ENCODE data around the gene ECE2. TPM values are rescaled to one million over a fixed set of nuclear protein-coding genes. Genes with fewer than 3 reads are reported as not detected.

The ECE2 gene
- total RNA-seq, 2 experiments from 2014 or later, result not detected

GRCh38 chr3:184289426-184289938, 13.7 kb downstream of the ECE2 start:
- H3K4me3 ChIP-seq (ENCODE audit: low read length), result no peak overlapping the region
- peaks cover 28% of the 10 kb centered on the region for H3K27me3 Mint-ChIP-seq
- peaks cover 3% of the 10 kb centered on the region in 2 experiments for H3K27me3 ChIP-seq (ENCODE audit: control insufficient read depth in 1 of 2, insufficient read depth in 2 of 2, low read length in 2 of 2)
- peak in 13 of 14 experiments; percentile 42 to 71 (median 50) for DNase-seq
- no peak overlapping the region for H3K27ac Mint-ChIP-seq
- no peaks in the 10 kb centered on the region for H3K9me3 ChIP-seq (ENCODE audit: control insufficient read depth in 1 of 2, insufficient read depth in 1 of 2, low read length in 2 of 2)
- intact Hi-C loops (cut with DNase I, micrococcal nuclease), result loop anchor here (1.0 to 5.0 kb wide), 3 partner anchors 62 to 393 kb away; partner anchors contain the start of gene VWA5B2 (in 1 of the 2)
- ATAC-seq (ENCODE audit: poor library complexity), result peak; percentile 77
- H3K27ac ChIP-seq (ENCODE audit: low read depth in 1 of 2, low read length in 2 of 2), result no peak overlapping the region
- no peaks in the 10 kb centered on the region for H3K36me3 ChIP-seq (ENCODE audit: insufficient read depth, low read length)
- no peaks in the 10 kb centered on the region for H3K9me3 Mint-ChIP-seq
- peaks cover 5% of the 10 kb centered on the region for H3K4me1 ChIP-seq (ENCODE audit: insufficient read depth, low read length)
- H3K4me1 Mint-ChIP-seq (ENCODE audit: low read depth), result no peaks in the 10 kb centered on the region
- TF ChIP-seq, protein P1, sequence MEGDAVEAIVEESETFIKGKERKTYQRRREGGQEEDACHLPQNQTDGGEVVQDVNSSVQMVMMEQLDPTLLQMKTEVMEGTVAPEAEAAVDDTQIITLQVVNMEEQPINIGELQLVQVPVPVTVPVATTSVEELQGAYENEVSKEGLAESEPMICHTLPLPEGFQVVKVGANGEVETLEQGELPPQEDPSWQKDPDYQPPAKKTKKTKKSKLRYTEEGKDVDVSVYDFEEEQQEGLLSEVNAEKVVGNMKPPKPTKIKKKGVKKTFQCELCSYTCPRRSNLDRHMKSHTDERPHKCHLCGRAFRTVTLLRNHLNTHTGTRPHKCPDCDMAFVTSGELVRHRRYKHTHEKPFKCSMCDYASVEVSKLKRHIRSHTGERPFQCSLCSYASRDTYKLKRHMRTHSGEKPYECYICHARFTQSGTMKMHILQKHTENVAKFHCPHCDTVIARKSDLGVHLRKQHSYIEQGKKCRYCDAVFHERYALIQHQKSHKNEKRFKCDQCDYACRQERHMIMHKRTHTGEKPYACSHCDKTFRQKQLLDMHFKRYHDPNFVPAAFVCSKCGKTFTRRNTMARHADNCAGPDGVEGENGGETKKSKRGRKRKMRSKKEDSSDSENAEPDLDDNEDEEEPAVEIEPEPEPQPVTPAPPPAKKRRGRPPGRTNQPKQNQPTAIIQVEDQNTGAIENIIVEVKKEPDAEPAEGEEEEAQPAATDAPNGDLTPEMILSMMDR (IDR thresholded peaks at IDR 0.05), result peak; percentile 68
- ChIA-PET CTCF (interaction anchor here (1.0 to 2.3 kb wide), 3 partner anchors 62 to 394 kb away, joined by 3 to 16 read pairs (median 6); no protein-coding TSS in a partner anchor), POLR2A (no interaction called here)
- no peak overlapping the region for H3K4me3 Mint-ChIP-seq
- no peaks in the 10 kb centered on the region for H3K36me3 Mint-ChIP-seq (ENCODE audit: low read depth)

- Histone ChIP-seq H3K36me3 (ENCODE audit: insufficient read depth, low read length) (no peaks in the 10 kb centered on the region), H3K9me3 (ENCODE audit: control insufficient read depth in 1 of 2, insufficient read depth in 1 of 2, low read length in 2 of 2) (no peaks in the 10 kb centered on the region), H3K27ac (ENCODE audit: low read depth in 1 of 2, low read length in 2 of 2) (no peak overlapping the region), H3K4me3 (ENCODE audit: low read length) (no peak overlapping the region), H3K27me3 (ENCODE audit: control insufficient read depth in 1 of 2, insufficient read depth in 2 of 2, low read length in 2 of 2) (peaks cover 3% of the 10 kb centered on the region in 2 experiments), H3K4me1 (ENCODE audit: insufficient read depth, low read length) (peaks cover 5% of the 10 kb centered on the region)
- no peaks in the 10 kb centered on the region for H3K36me3 Mint-ChIP-seq (ENCODE audit: low read depth)
- POLR2A ChIA-PET, result no interaction called here
- H3K27ac Mint-ChIP-seq, result no peak overlapping the region
- CTCF ChIA-PET, result interaction anchor here (1.8 to 2.3 kb wide), 2 partner anchors 63 to 395 kb away, joined by 6 to 16 read pairs; no protein-coding TSS in a partner anchor
- H3K4me3 Mint-ChIP-seq, result no peak overlapping the region
- H3K27me3 Mint-ChIP-seq, result peaks cover 28% of the 10 kb centered on the region
- H3K4me1 Mint-ChIP-seq (ENCODE audit: low read depth), result no peaks in the 10 kb centered on the region
- intact Hi-C loops (cut with DNase I, micrococcal nuclease), result no loop called here
- TF ChIP-seq, protein P1 (IDR thresholded peaks at IDR 0.05), result no peak
- ATAC-seq (ENCODE audit: poor library complexity) (no peak), DNase-seq (no peak)
- H3K9me3 Mint-ChIP-seq, result no peaks in the 10 kb centered on the region
Measured at GRCh38 chr3:184290331-184290730, 14.5 kb downstream of the ECE2 start.

DNA sequence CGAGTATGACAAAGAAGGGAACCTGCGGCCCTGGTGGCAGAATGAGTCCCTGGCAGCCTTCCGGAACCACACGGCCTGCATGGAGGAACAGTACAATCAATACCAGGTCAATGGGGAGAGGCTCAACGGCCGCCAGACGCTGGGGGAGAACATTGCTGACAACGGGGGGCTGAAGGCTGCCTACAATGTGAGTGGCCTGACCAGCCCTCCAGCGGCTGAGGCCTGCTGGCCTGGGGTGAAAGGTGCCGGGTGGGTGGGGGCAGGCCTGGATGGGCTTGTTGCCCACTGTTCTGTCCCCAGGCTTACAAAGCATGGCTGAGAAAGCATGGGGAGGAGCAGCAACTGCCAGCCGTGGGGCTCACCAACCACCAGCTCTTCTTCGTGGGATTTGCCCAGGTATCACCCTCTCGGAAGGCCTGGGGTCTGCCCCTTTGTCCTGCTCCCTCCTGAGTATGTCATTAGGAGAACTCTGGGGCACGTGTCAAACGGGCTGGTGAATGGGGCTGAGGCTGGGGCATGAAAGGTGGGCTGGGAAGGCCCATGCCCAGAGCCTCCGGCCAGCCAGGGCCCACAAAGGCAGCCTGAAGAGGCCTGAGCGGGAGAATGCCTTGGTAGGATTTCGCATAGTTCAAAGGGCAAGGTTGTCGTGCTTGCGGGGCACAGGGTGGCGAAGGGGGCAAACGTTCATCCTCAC, 15.4 kb downstream of the ECE2 start:
- peaks cover 19% of the 10 kb centered on the region for H3K27me3 Mint-ChIP-seq
- TF ChIP-seq, protein P1 (IDR thresholded peaks at IDR 0.05), result no peak
- no peaks in the 10 kb centered on the region for H3K4me1 Mint-ChIP-seq (ENCODE audit: low read depth)
- ATAC-seq (ENCODE audit: poor library complexity) (no peak), DNase-seq (no peak)
- no peak overlapping the region for H3K4me3 Mint-ChIP-seq
- Histone ChIP-seq H3K36me3 (ENCODE audit: insufficient read depth, low read length) (no peaks in the 10 kb centered on the region), H3K9me3 (ENCODE audit: control insufficient read depth in 1 of 2, insufficient read depth in 1 of 2, low read length in 2 of 2) (no peaks in the 10 kb centered on the region), H3K4me1 (ENCODE audit: insufficient read depth, low read length) (peaks cover 5% of the 10 kb centered on the region), H3K27me3 (ENCODE audit: control insufficient read depth in 1 of 2, insufficient read depth in 2 of 2, low read length in 2 of 2) (peaks cover 3% of the 10 kb centered on the region in 2 experiments), H3K27ac (ENCODE audit: low read depth in 1 of 2, low read length in 2 of 2) (no peak overlapping the region), H3K4me3 (ENCODE audit: low read length) (no peak overlapping the region)
- H3K27ac Mint-ChIP-seq, result no peak overlapping the region
- H3K36me3 Mint-ChIP-seq (ENCODE audit: low read depth), result no peaks in the 10 kb centered on the region
- no peaks in the 10 kb centered on the region for H3K9me3 Mint-ChIP-seq
- intact Hi-C loops (cut with DNase I, micrococcal nuclease), result no loop called here
- POLR2A ChIA-PET, result no interaction called here
- CTCF ChIA-PET, result no interaction called here
